DOHH2 (cell line): Measurements from ENCODE around the gene PRDM11.
A peak's percentile ranks its signal among the peaks of the same experiment; 100 is the strongest.

Experiments
- H3F3A ChIP-seq: fragments of 200-600 bp; sonication (generic), shearing (Covaris generic); 2 replicates; pipeline ENCODE4 v1.6.0; 2016; ENCODE audit warnings: antibody characterized with exemption, mild to moderate bottlenecking; ENCODE audit not compliant: control insufficient read depth, insufficient read depth
- H3K27ac ChIP-seq: fragments of 200-600 bp; sonication (generic); 2 replicates; pipeline ENCODE4 v1.5.1; 2014; ENCODE audit warnings: low read depth, mild to moderate bottlenecking, low read length, moderate library complexity
- H3K27me3 ChIP-seq: fragments of 200-600 bp; sonication (generic); 2 replicates; pipeline ENCODE4 v1.6.1; 2014; ENCODE audit warnings: mild to moderate bottlenecking, low read length, mixed read lengths; ENCODE audit not compliant: control insufficient read depth
- H3K36me3 ChIP-seq: fragments of 200-600 bp; sonication (generic); 2 replicates; pipeline ENCODE4 v1.6.1; 2014; ENCODE audit warnings: mild to moderate bottlenecking, low read length, moderate library complexity, mixed read lengths; ENCODE audit not compliant: control insufficient read depth
- H3K4me1 ChIP-seq: fragments of 200-600 bp; sonication (generic); 2 replicates; pipeline ENCODE4 v1.6.1; 2014; ENCODE audit warnings: mild to moderate bottlenecking, low read length, mixed read lengths; ENCODE audit not compliant: control insufficient read depth
- H3K4me2 ChIP-seq: fragments of 200-600 bp; sonication (generic); 2 replicates; pipeline ENCODE4 v1.6.0; 2014; ENCODE audit warnings: mild to moderate bottlenecking, low read length, moderate library complexity
- H3K4me3 ChIP-seq: fragments of 200-600 bp; sonication (generic); 2 replicates; pipeline ENCODE4 v1.5.1; 2014; ENCODE audit warnings: mild to moderate bottlenecking, low read length, mixed read lengths
- H3K79me2 ChIP-seq: fragments of 200-600 bp; sonication (generic); 2 replicates; pipeline ENCODE4 v1.6.1; 2014; ENCODE audit warnings: mild to moderate bottlenecking, low read length, mixed read lengths; ENCODE audit not compliant: control insufficient read depth
- H3K9me2 ChIP-seq: fragments of 200-600 bp; sonication (generic); replicated peaks from 2 replicates; pipeline ENCODE4 v1.6.1; 2014; ENCODE audit warnings: mild to moderate bottlenecking, low read length, mixed read lengths; ENCODE audit not compliant: control insufficient read depth
- H3K9me3 ChIP-seq: fragments of 200-600 bp; sonication (generic); 2 replicates; pipeline ENCODE4 v1.6.1; 2014; ENCODE audit warnings: antibody characterized with exemption, low read length, mixed read lengths; ENCODE audit not compliant: control insufficient read depth, insufficient read depth
- H4K20me1 ChIP-seq: fragments of 200-600 bp; sonication (generic); 2 replicates; pipeline ENCODE4 v1.6.0; 2014; ENCODE audit warnings: low read depth, mild to moderate bottlenecking, antibody characterized with exemption, low read length, moderate library complexity; ENCODE audit not compliant: control insufficient read depth, insufficient read depth
- CTCF ChIP-seq: fragments of 200-600 bp; sonication (generic); IDR thresholded peaks from one replicate; pipeline ENCODE4 v1.5.1; 2014; ENCODE audit warnings: antibody characterized with exemption, mild to moderate bottlenecking, low read depth, low read length; ENCODE audit not compliant: poor library complexity, severe bottlenecking
- EZH2phosphoT487 ChIP-seq: fragments of 200-600 bp; sonication (generic); IDR thresholded peaks from 2 replicates; pipeline ENCODE4 v1.6.1; 2017; ENCODE audit warnings: borderline replicate concordance, mild to moderate bottlenecking, antibody characterized with exemption, low read length, moderate library complexity, mixed read lengths

Gene PRDM11

GRCh38 chr11:45181889-45182550, 35.6 kb downstream of the PRDM11 start:
- no peaks in the 10 kb centered on the region for H3F3A ChIP-seq
- H3K27me3 ChIP-seq = peaks cover 16% of the 10 kb centered on the region
- H3K9me2 ChIP-seq = no peaks in the 10 kb centered on the region
- H3K27ac ChIP-seq = no peak overlapping the region
- H3K4me2 ChIP-seq = no peak overlapping the region
- no peaks in the 10 kb centered on the region for H3K9me3 ChIP-seq
- H3K36me3 ChIP-seq = peaks cover 5% of the 10 kb centered on the region
- TF ChIP-seq EZH2phosphoT487 (no peak), CTCF (no peak)
- 0 out of 2 replicates have a peak, but pooled peaks cover 8% of the 10 kb centered on the region for H4K20me1 ChIP-seq
- no peak overlapping the region for H3K4me3 ChIP-seq
- peaks cover 16% of the 10 kb centered on the region for H3K4me1 ChIP-seq
- no peaks in the 10 kb centered on the region for H3K79me2 ChIP-seq

- Histone ChIP-seq H3K27ac (no peak overlapping the region), H3K4me3 (no peak overlapping the region), H3K27me3 (peaks cover 16% of the 10 kb centered on the region), H3K4me1 (peaks cover 16% of the 10 kb centered on the region), H3K36me3 (peaks cover 5% of the 10 kb centered on the region), H3F3A (no peaks in the 10 kb centered on the region), H3K9me3 (no peaks in the 10 kb centered on the region), H3K79me2 (no peaks in the 10 kb centered on the region), H3K9me2 (no peaks in the 10 kb centered on the region), H3K4me2 (no peak overlapping the region), H4K20me1 (0 out of 2 replicates have a peak, but pooled peaks cover 8% of the 10 kb centered on the region)
- TF ChIP-seq EZH2phosphoT487 (no peak), CTCF (peak; percentile 63)
These were observed 36.5 kb downstream of the PRDM11 start for GRCh38 chr11:45182902-45183301.

GRCh38 chr11:45184640-45185039, 38.2 kb downstream of the PRDM11 start:
- Histone ChIP-seq H3K4me1 (peaks cover 5% of the 10 kb centered on the region), H3K4me2 (no peak overlapping the region), H3K27ac (no peak overlapping the region), H3K27me3 (peaks cover 5% of the 10 kb centered on the region), H4K20me1 (0 out of 2 replicates have a peak, but pooled peaks cover 7% of the 10 kb centered on the region), H3K79me2 (no peaks in the 10 kb centered on the region), H3K9me3 (no peaks in the 10 kb centered on the region), H3K4me3 (no peak overlapping the region), H3F3A (no peaks in the 10 kb centered on the region), H3K9me2 (no peaks in the 10 kb centered on the region), H3K36me3 (peaks cover 5% of the 10 kb centered on the region)
- no peak for TF ChIP-seq CTCF
- TF ChIP-seq EZH2phosphoT487 = no peak
